Uterus (tissue), 4 donors: Measurements from ENCODE around the gene FSHR. TPM values are rescaled to one million over a fixed set of nuclear protein-coding genes. Genes with fewer than 3 reads are reported as not detected.

ENCODE experiments used
- DNase-seq, 2 donors: peaks; one replicate each; pipeline ENCODE4 v3.0.0-alpha.2; 2019 to 2020
- H3K27ac ChIP-seq, 2 donors: fragments of 200-600 bp; sonication (generic); 1 replicate in 1 of 2; 2 replicates in 1 of 2; pipeline ENCODE4 v1.5.1; 2016 to 2018
- H3K27me3 ChIP-seq, 2 donors: fragments of 200-600 bp; sonication (generic); one replicate each; pipeline ENCODE4 v1.5.1; 2018 to 2019; ENCODE audit warnings: control low read depth in 1 of 2
- H3K36me3 ChIP-seq, 2 donors: fragments of 200-600 bp; sonication (generic); one replicate each; pipeline ENCODE4 v1.5.1; 2019; ENCODE audit warnings: control low read depth in 1 of 2
- H3K4me1 ChIP-seq, 2 donors: fragments of 200-600 bp; sonication (generic); one replicate each; pipeline ENCODE4 v1.5.1; 2018 to 2019; ENCODE audit warnings: control low read depth in 1 of 2
- H3K4me3 ChIP-seq, 2 donors: fragments of 200-600 bp; sonication (generic); 1 replicate in 1 of 2; 2 replicates in 1 of 2; pipeline ENCODE4 v1.5.1; 2018 to 2019; ENCODE audit warnings: mild to moderate bottlenecking in 1 of 2
- H3K9me3 ChIP-seq, 2 donors: fragments of 200-600 bp; sonication (generic); one replicate each; pipeline ENCODE4 v1.5.1; 2019; ENCODE audit warnings: control low read depth in 1 of 2
- POLR2A ChIP-seq, 2 donors: fragments of 450-650 bp; IDR thresholded peaks; one replicate each; pipeline ENCODE4 v1.6.1; 2016; ENCODE audit warnings: antibody characterized with exemption in 2 of 2, mild to moderate bottlenecking in 1 of 2, moderate library complexity in 1 of 2
- intact Hi-C: fragments of 100-400 bp; cut with DNase I; formaldehyde crosslinking; loops from one replicate; pipeline ENCODE4 v1.15.1; 2023; ENCODE audit warnings: low total_unique reads
- total RNA-seq, 4 donors: library from RNA; depleted of rRNA in 3 of 4; stranded (reverse); fragments of >200 nt in 3 of 4; gene quantifications; one replicate each; pipeline versions ENCODE4 v1.1.0 to v1.2.4, GENCODE V29; 2014 to 2023
- TF ChIP-seq, protein P1 (sequence below), 4 experiments: fragments of 200-600 bp in 2 of 4; fragments of 450-650 bp in 2 of 4; sonication (generic) in 2 of 4; IDR thresholded peaks; one replicate each; pipeline ENCODE4 v1.5.1; 2016 to 2019; ENCODE audit warnings: antibody characterized with exemption in 4 of 4, mild to moderate bottlenecking in 2 of 4, moderate library complexity in 1 of 4
- donor health status: DM: yes; HTN: yes; CAD: no.

FSHR gene, protein sequence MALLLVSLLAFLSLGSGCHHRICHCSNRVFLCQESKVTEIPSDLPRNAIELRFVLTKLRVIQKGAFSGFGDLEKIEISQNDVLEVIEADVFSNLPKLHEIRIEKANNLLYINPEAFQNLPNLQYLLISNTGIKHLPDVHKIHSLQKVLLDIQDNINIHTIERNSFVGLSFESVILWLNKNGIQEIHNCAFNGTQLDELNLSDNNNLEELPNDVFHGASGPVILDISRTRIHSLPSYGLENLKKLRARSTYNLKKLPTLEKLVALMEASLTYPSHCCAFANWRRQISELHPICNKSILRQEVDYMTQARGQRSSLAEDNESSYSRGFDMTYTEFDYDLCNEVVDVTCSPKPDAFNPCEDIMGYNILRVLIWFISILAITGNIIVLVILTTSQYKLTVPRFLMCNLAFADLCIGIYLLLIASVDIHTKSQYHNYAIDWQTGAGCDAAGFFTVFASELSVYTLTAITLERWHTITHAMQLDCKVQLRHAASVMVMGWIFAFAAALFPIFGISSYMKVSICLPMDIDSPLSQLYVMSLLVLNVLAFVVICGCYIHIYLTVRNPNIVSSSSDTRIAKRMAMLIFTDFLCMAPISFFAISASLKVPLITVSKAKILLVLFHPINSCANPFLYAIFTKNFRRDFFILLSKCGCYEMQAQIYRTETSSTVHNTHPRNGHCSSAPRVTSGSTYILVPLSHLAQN
- total RNA-seq: not detected

- Histone ChIP-seq H3K4me3 (no peak within 1 kb of the TSS), H3K9me3 (no peaks in the 10 kb centered on the region), H3K27ac (no peak within 1 kb of the TSS), H3K27me3 (no peaks in the 10 kb centered on the region), H3K36me3 (no peaks in the 10 kb centered on the region), H3K4me1 (no peaks in the 10 kb centered on the region)
- TF ChIP-seq, protein P1, sequence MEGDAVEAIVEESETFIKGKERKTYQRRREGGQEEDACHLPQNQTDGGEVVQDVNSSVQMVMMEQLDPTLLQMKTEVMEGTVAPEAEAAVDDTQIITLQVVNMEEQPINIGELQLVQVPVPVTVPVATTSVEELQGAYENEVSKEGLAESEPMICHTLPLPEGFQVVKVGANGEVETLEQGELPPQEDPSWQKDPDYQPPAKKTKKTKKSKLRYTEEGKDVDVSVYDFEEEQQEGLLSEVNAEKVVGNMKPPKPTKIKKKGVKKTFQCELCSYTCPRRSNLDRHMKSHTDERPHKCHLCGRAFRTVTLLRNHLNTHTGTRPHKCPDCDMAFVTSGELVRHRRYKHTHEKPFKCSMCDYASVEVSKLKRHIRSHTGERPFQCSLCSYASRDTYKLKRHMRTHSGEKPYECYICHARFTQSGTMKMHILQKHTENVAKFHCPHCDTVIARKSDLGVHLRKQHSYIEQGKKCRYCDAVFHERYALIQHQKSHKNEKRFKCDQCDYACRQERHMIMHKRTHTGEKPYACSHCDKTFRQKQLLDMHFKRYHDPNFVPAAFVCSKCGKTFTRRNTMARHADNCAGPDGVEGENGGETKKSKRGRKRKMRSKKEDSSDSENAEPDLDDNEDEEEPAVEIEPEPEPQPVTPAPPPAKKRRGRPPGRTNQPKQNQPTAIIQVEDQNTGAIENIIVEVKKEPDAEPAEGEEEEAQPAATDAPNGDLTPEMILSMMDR (IDR thresholded peaks at IDR 0.05): no peak
- TF ChIP-seq POLR2A (IDR thresholded peaks at IDR 0.05): no peak
- intact Hi-C loops: no loop called here
- DNase-seq: no peak
Measured at GRCh38 chr2:49154140-49154539, at the start of gene FSHR. FSHR (minus strand) TSS chr2:49154515; CDS start chr2:49154417, 98 bp downstream.

DNA sequence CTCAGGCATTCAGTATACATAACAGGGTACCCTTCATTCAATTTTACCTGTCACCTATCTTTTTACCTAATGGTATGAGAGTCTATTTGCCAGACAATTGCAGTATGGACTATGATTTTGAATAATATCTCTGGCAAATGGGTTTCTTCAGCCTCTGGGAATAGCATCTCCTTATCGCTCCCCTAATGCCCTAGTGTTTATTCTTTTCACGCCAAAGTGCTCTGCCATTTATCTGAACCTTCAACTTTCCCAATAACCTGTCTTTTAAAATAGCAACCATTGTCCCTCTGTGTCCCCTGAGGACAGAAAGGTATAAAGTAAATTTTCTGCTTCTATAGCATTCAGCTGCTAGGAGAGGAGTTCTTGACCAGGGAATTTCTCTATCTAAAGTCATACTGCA lies 45.0 kb upstream of the FSHR start:
- Histone ChIP-seq H3K27ac (no peak overlapping the region), H3K4me1 (no peaks in the 10 kb centered on the region), H3K4me3 (no peak overlapping the region), H3K9me3 (no peaks in the 10 kb centered on the region), H3K27me3 (no peaks in the 10 kb centered on the region), H3K36me3 (no peaks in the 10 kb centered on the region)
- intact Hi-C loops: no loop called here
- DNase-seq: no peak
- TF ChIP-seq, protein P1 (IDR thresholded peaks at IDR 0.05): no peak
- TF ChIP-seq POLR2A (IDR thresholded peaks at IDR 0.05): no peak

- H3K27me3 ChIP-seq: no peaks in the 10 kb centered on the region
- intact Hi-C loops: no loop called here
Measured at GRCh38 chr2:49194701-49195100, 40.4 kb upstream of the FSHR start.

DNA sequence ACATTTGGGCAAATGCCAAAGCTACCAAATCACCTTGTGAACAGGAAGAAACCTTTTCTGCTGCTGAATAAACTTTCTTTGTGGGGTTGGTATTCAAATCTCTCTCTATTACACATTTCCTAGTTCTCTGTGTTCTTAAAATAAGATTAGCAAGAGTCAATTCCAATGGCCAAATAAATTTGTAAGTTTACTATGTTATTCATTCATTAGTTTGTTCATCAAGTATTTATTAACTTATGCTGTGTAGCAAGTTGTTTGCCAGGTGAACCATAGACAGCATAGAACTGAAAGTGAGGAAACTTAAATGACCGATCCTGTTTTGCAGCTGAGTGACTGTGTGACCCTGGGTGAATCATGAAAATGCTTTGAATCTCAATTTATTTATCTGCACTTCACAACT lies 37.7 kb upstream of the FSHR start:
- Histone ChIP-seq H3K4me3 (no peak overlapping the region), H3K27ac (no peak overlapping the region), H3K4me1 (no peaks in the 10 kb centered on the region), H3K27me3 (no peaks in the 10 kb centered on the region), H3K9me3 (no peaks in the 10 kb centered on the region), H3K36me3 (no peaks in the 10 kb centered on the region)
- no peak for DNase-seq
- TF ChIP-seq, protein P1 (IDR thresholded peaks at IDR 0.05): no peak
- no peak for TF ChIP-seq POLR2A (IDR thresholded peaks at IDR 0.05)
- intact Hi-C loops: no loop called here

More at GRCh38 chr2:49194701-49195100, 40.4 kb upstream of the FSHR start:
- Histone ChIP-seq H3K27ac (no peak overlapping the region), H3K9me3 (no peaks in the 10 kb centered on the region), H3K4me1 (no peaks in the 10 kb centered on the region), H3K36me3 (no peaks in the 10 kb centered on the region), H3K4me3 (no peak overlapping the region)
- DNase-seq: no peak
- TF ChIP-seq, protein P1 (IDR thresholded peaks at IDR 0.05): no peak
- no peak for TF ChIP-seq POLR2A (IDR thresholded peaks at IDR 0.05)
